ENCODE data around the gene TRIM38.

Gene TRIM38

GRCh38 chr6:25962149-25963127 is at the start of gene TRIM38:
TSS of gene TRIM38 (plus strand) at chr6:25962802. CDS start at chr6:25966523, 3,721 bp downstream.
- no peak within 1 kb of the TSS for H3K4me3 ChIP-seq (ENCODE audit: insufficient read length, low read depth)
- H3K9me3 ChIP-seq (ENCODE audit: insufficient read depth, low read length): peaks cover 17% of the 10 kb centered on the region; the same call in 1 of the 2 replicates
- TF ChIP-seq ZNF274 (IDR thresholded peaks at IDR 0.05; ENCODE audit: low read depth, low read length) (no peak), SUZ12 (IDR thresholded peaks at IDR 0.05; ENCODE audit: extremely low read depth, insufficient read depth, insufficient read length) (no peak), YY1 (IDR thresholded peaks at IDR 0.05; ENCODE audit: insufficient read depth, insufficient read length) (no peak)
- DNase-seq (ENCODE audit: low read depth, low spot score): no peak
- no peaks in the 10 kb centered on the region for H3K4me1 ChIP-seq (ENCODE audit: insufficient read depth, insufficient read length)
- H3K27me3 ChIP-seq (ENCODE audit: insufficient read depth, insufficient read length): no peaks in the 10 kb centered on the region
- H3K36me3 ChIP-seq (ENCODE audit: insufficient read depth, insufficient read length, low read length): no peaks in the 10 kb centered on the region
- H3K9ac ChIP-seq (ENCODE audit: insufficient read length, low read depth): no peak within 1 kb of the TSS

- no peak for DNase-seq (ENCODE audit: low read depth, low spot score)
- Histone ChIP-seq H3K36me3 (ENCODE audit: insufficient read depth, insufficient read length, low read length) (no peaks in the 10 kb centered on the region), H3K27me3 (ENCODE audit: insufficient read depth, insufficient read length) (no peaks in the 10 kb centered on the region), H3K4me3 (ENCODE audit: insufficient read length, low read depth) (no peak overlapping the region), H3K9ac (ENCODE audit: insufficient read length, low read depth) (no peak overlapping the region), H3K4me1 (ENCODE audit: insufficient read depth, insufficient read length) (no peaks in the 10 kb centered on the region), H3K9me3 (ENCODE audit: insufficient read depth, low read length) (no peaks in the 10 kb centered on the region)
- TF ChIP-seq ZNF274 (IDR thresholded peaks at IDR 0.05; ENCODE audit: low read depth, low read length) (no peak), SUZ12 (IDR thresholded peaks at IDR 0.05; ENCODE audit: extremely low read depth, insufficient read depth, insufficient read length) (no peak), YY1 (IDR thresholded peaks at IDR 0.05; ENCODE audit: insufficient read depth, insufficient read length) (no peak)
Measured at GRCh38 chr6:25913741-25914140, 48.9 kb upstream of the TRIM38 start.

- no peak for TF ChIP-seq SUZ12 (IDR thresholded peaks at IDR 0.05; ENCODE audit: extremely low read depth, insufficient read depth, insufficient read length)
- no peak for TF ChIP-seq YY1 (IDR thresholded peaks at IDR 0.05; ENCODE audit: insufficient read depth, insufficient read length)
- no peak for TF ChIP-seq ZNF274 (IDR thresholded peaks at IDR 0.05; ENCODE audit: low read depth, low read length)
- Histone ChIP-seq H3K27me3 (ENCODE audit: insufficient read depth, insufficient read length) (no peaks in the 10 kb centered on the region), H3K36me3 (ENCODE audit: insufficient read depth, insufficient read length, low read length) (no peaks in the 10 kb centered on the region), H3K9me3 (ENCODE audit: insufficient read depth, low read length) (no peaks in the 10 kb centered on the region), H3K4me3 (ENCODE audit: insufficient read length, low read depth) (no peak overlapping the region), H3K9ac (ENCODE audit: insufficient read length, low read depth) (no peak overlapping the region), H3K4me1 (ENCODE audit: insufficient read depth, insufficient read length) (no peaks in the 10 kb centered on the region)
- no peak for DNase-seq (ENCODE audit: low read depth, low spot score)
Measured at GRCh38 chr6:25916330-25916729, 46.3 kb upstream of the TRIM38 start.

GRCh38 chr6:25916789-25917490 is 45.7 kb upstream of the TRIM38 start:
- H3K36me3 ChIP-seq (ENCODE audit: insufficient read depth, insufficient read length, low read length): no peaks in the 10 kb centered on the region
- DNase-seq (ENCODE audit: low read depth, low spot score): no peak
- no peak for TF ChIP-seq SUZ12 (IDR thresholded peaks at IDR 0.05; ENCODE audit: extremely low read depth, insufficient read depth, insufficient read length)
- TF ChIP-seq ZNF274 (IDR thresholded peaks at IDR 0.05; ENCODE audit: low read depth, low read length): no peak
- TF ChIP-seq YY1 (IDR thresholded peaks at IDR 0.05; ENCODE audit: insufficient read depth, insufficient read length): no peak
- no peak overlapping the region for H3K9ac ChIP-seq (ENCODE audit: insufficient read length, low read depth)
- H3K27me3 ChIP-seq (ENCODE audit: insufficient read depth, insufficient read length): no peaks in the 10 kb centered on the region
- no peak overlapping the region for H3K4me3 ChIP-seq (ENCODE audit: insufficient read length, low read depth)
- no peaks in the 10 kb centered on the region for H3K9me3 ChIP-seq (ENCODE audit: insufficient read depth, low read length)
- H3K4me1 ChIP-seq (ENCODE audit: insufficient read depth, insufficient read length): no peaks in the 10 kb centered on the region

- Histone ChIP-seq H3K9ac (ENCODE audit: insufficient read length, low read depth) (no peak overlapping the region), H3K4me3 (ENCODE audit: insufficient read length, low read depth) (no peak overlapping the region), H3K4me1 (ENCODE audit: insufficient read depth, insufficient read length) (no peaks in the 10 kb centered on the region), H3K27me3 (ENCODE audit: insufficient read depth, insufficient read length) (no peaks in the 10 kb centered on the region), H3K9me3 (ENCODE audit: insufficient read depth, low read length) (no peaks in the 10 kb centered on the region), H3K36me3 (ENCODE audit: insufficient read depth, insufficient read length, low read length) (no peaks in the 10 kb centered on the region)
- no peak for DNase-seq (ENCODE audit: low read depth, low spot score)
- no peak for TF ChIP-seq SUZ12 (IDR thresholded peaks at IDR 0.05; ENCODE audit: extremely low read depth, insufficient read depth, insufficient read length)
- no peak for TF ChIP-seq ZNF274 (IDR thresholded peaks at IDR 0.05; ENCODE audit: low read depth, low read length)
- no peak for TF ChIP-seq YY1 (IDR thresholded peaks at IDR 0.05; ENCODE audit: insufficient read depth, insufficient read length)
Measured at GRCh38 chr6:25918083-25918683, 44.4 kb upstream of the TRIM38 start.

- no peak for DNase-seq (ENCODE audit: low read depth, low spot score)
- Histone ChIP-seq H3K27me3 (ENCODE audit: insufficient read depth, insufficient read length) (no peaks in the 10 kb centered on the region), H3K4me1 (ENCODE audit: insufficient read depth, insufficient read length) (no peaks in the 10 kb centered on the region), H3K9me3 (ENCODE audit: insufficient read depth, low read length) (no peaks in the 10 kb centered on the region), H3K36me3 (ENCODE audit: insufficient read depth, insufficient read length, low read length) (no peaks in the 10 kb centered on the region), H3K9ac (ENCODE audit: insufficient read length, low read depth) (no peak overlapping the region), H3K4me3 (ENCODE audit: insufficient read length, low read depth) (no peak overlapping the region)
- TF ChIP-seq YY1 (IDR thresholded peaks at IDR 0.05; ENCODE audit: insufficient read depth, insufficient read length) (no peak), SUZ12 (IDR thresholded peaks at IDR 0.05; ENCODE audit: extremely low read depth, insufficient read depth, insufficient read length) (no peak), ZNF274 (IDR thresholded peaks at IDR 0.05; ENCODE audit: low read depth, low read length) (no peak)
Measured at GRCh38 chr6:25919657-25920056, 42.9 kb upstream of the TRIM38 start.
